ENCODE results near the gene ACSM6. TPM values are rescaled to one million over a fixed set of nuclear protein-coding genes. Genes with fewer than 3 reads are reported as not detected.

Gene ACSM6
- total RNA-seq, 1 experiment from 2014 or later = not detected

- in situ Hi-C loops (cut with HindIII; ENCODE audit: low sequenced_read_pairs) = no loop called here
Measured at GRCh38 chr10:95241533-95241932, 47.5 kb downstream of the ACSM6 start.

GRCh38 chr10:95242581-95243317, 48.7 kb downstream of the ACSM6 start:
- DNase-seq (ENCODE audit: low spot score) = peak; percentile 55
- in situ Hi-C loops (cut with HindIII; ENCODE audit: low sequenced_read_pairs) = no loop called here

More at GRCh38 chr10:95241533-95241932, 47.5 kb downstream of the ACSM6 start:
- DNase-seq (ENCODE audit: low spot score) = no peak

- no peak for DNase-seq (ENCODE audit: low spot score)
- in situ Hi-C loops (cut with HindIII; ENCODE audit: low sequenced_read_pairs) = no loop called here
Measured at GRCh38 chr10:95243318-95243617, 49.2 kb downstream of the ACSM6 start.

- no peak for DNase-seq (ENCODE audit: low spot score)
- in situ Hi-C loops (cut with HindIII; ENCODE audit: low sequenced_read_pairs) = no loop called here
Measured at GRCh38 chr10:95244152-95244551, 50.1 kb downstream of the ACSM6 start.

- in situ Hi-C loops (cut with HindIII; ENCODE audit: low sequenced_read_pairs) = no loop called here
- no peak for DNase-seq (ENCODE audit: low spot score)
Measured at GRCh38 chr10:95245425-95246055, 51.5 kb downstream of the ACSM6 start.

- peak; percentile 49 for DNase-seq (ENCODE audit: low spot score)
- in situ Hi-C loops (cut with HindIII; ENCODE audit: low sequenced_read_pairs) = no loop called here
Measured at GRCh38 chr10:95246582-95247051, 52.6 kb downstream of the ACSM6 start.

GRCh38 chr10:95247200-95247880, 53.3 kb downstream of the ACSM6 start:
- in situ Hi-C loops (cut with HindIII; ENCODE audit: low sequenced_read_pairs) = no loop called here
- DNase-seq (ENCODE audit: low spot score) = no peak

GRCh38 chr10:95247881-95248583, 54.0 kb downstream of the ACSM6 start:
- in situ Hi-C loops (cut with HindIII; ENCODE audit: low sequenced_read_pairs) = no loop called here
- DNase-seq (ENCODE audit: low spot score) = no peak

GRCh38 chr10:95248989-95249388, 55.0 kb downstream of the ACSM6 start:
- in situ Hi-C loops (cut with HindIII; ENCODE audit: low sequenced_read_pairs) = no loop called here
- DNase-seq (ENCODE audit: low spot score) = no peak

GRCh38 chr10:95249467-95249866, 55.4 kb downstream of the ACSM6 start:
- in situ Hi-C loops (cut with HindIII; ENCODE audit: low sequenced_read_pairs) = no loop called here
- DNase-seq (ENCODE audit: low spot score) = no peak

- in situ Hi-C loops (cut with HindIII; ENCODE audit: low sequenced_read_pairs) = no loop called here
- no peak for DNase-seq (ENCODE audit: low spot score)
Measured at GRCh38 chr10:95250856-95251255, 56.8 kb downstream of the ACSM6 start.

GRCh38 chr10:95253007-95253406, 59.0 kb downstream of the ACSM6 start:
- DNase-seq (ENCODE audit: low spot score) = no peak
- in situ Hi-C loops (cut with HindIII; ENCODE audit: low sequenced_read_pairs) = no loop called here

GRCh38 chr10:95253686-95254085, 59.6 kb downstream of the ACSM6 start:
- in situ Hi-C loops (cut with HindIII; ENCODE audit: low sequenced_read_pairs) = no loop called here
- no peak for DNase-seq (ENCODE audit: low spot score)

GRCh38 chr10:95254629-95255028, 60.6 kb downstream of the ACSM6 start:
- DNase-seq (ENCODE audit: low spot score) = no peak
- in situ Hi-C loops (cut with HindIII; ENCODE audit: low sequenced_read_pairs) = no loop called here

GRCh38 chr10:95256268-95256667, 62.2 kb downstream of the ACSM6 start:
- DNase-seq (ENCODE audit: low spot score) = no peak
- in situ Hi-C loops (cut with HindIII; ENCODE audit: low sequenced_read_pairs) = no loop called here

GRCh38 chr10:95257849-95258248, 63.8 kb downstream of the ACSM6 start:
- in situ Hi-C loops (cut with HindIII; ENCODE audit: low sequenced_read_pairs) = no loop called here
- DNase-seq (ENCODE audit: low spot score) = no peak

GRCh38 chr10:95260397-95260881, 66.4 kb downstream of the ACSM6 start:
- in situ Hi-C loops (cut with HindIII; ENCODE audit: low sequenced_read_pairs) = no loop called here
- no peak for DNase-seq (ENCODE audit: low spot score)

GRCh38 chr10:95260909-95261552, 67.0 kb downstream of the ACSM6 start:
- in situ Hi-C loops (cut with HindIII; ENCODE audit: low sequenced_read_pairs) = no loop called here
- no peak for DNase-seq (ENCODE audit: low spot score)

GRCh38 chr10:95261926-95262325, 67.9 kb downstream of the ACSM6 start:
- in situ Hi-C loops (cut with HindIII; ENCODE audit: low sequenced_read_pairs) = no loop called here
- no peak for DNase-seq (ENCODE audit: low spot score)

Measured in G401 (cell line).